ENCODE results near the gene RMC1.

Gene RMC1

GRCh38 chr18:23542461-23542860 lies 39.1 kb downstream of the RMC1 start:
- TF ChIP-seq, protein P1, sequence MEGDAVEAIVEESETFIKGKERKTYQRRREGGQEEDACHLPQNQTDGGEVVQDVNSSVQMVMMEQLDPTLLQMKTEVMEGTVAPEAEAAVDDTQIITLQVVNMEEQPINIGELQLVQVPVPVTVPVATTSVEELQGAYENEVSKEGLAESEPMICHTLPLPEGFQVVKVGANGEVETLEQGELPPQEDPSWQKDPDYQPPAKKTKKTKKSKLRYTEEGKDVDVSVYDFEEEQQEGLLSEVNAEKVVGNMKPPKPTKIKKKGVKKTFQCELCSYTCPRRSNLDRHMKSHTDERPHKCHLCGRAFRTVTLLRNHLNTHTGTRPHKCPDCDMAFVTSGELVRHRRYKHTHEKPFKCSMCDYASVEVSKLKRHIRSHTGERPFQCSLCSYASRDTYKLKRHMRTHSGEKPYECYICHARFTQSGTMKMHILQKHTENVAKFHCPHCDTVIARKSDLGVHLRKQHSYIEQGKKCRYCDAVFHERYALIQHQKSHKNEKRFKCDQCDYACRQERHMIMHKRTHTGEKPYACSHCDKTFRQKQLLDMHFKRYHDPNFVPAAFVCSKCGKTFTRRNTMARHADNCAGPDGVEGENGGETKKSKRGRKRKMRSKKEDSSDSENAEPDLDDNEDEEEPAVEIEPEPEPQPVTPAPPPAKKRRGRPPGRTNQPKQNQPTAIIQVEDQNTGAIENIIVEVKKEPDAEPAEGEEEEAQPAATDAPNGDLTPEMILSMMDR (IDR thresholded peaks at IDR 0.05; ENCODE audit: low read length): no peak
- TF ChIP-seq EZH2 (optimal IDR thresholded peaks at IDR 0.05; ENCODE audit: low read depth, low read length) (no peak), EZH2phosphoT487 (IDR thresholded peaks at IDR 0.05; ENCODE audit: low read length) (no peak)
- Histone ChIP-seq H3K27ac (ENCODE audit: low read length) (no peak overlapping the region), H3F3A (ENCODE audit: insufficient read depth, low read length) (peaks cover 29% of the 10 kb centered on the region), H3K79me2 (ENCODE audit: low read length) (no peaks in the 10 kb centered on the region), H3K27me3 (replicated peaks; ENCODE audit: insufficient read depth, low read length) (no peaks in the 10 kb centered on the region), H3K9ac (ENCODE audit: low read length) (no peak overlapping the region), H2AFZ (ENCODE audit: low read length) (no peak overlapping the region), H3K9me2 (replicated peaks; ENCODE audit: insufficient read depth, low read length) (no peaks in the 10 kb centered on the region), H3K36me3 (replicated peaks; ENCODE audit: insufficient read depth, low read length) (peaks cover 11% of the 10 kb centered on the region), H3K4me2 (ENCODE audit: low read depth, low read length) (no peak overlapping the region), H3K9me3 (replicated peaks; ENCODE audit: insufficient read depth, low read length) (no peaks in the 10 kb centered on the region), H3K4me1 (ENCODE audit: low read length) (peaks cover 37% of the 10 kb centered on the region), H4K20me1 (ENCODE audit: insufficient read depth, low read length) (no peaks in the 10 kb centered on the region), H3K4me3 (ENCODE audit: low read length) (no peak overlapping the region)
- no peak for DNase-seq

DNA sequence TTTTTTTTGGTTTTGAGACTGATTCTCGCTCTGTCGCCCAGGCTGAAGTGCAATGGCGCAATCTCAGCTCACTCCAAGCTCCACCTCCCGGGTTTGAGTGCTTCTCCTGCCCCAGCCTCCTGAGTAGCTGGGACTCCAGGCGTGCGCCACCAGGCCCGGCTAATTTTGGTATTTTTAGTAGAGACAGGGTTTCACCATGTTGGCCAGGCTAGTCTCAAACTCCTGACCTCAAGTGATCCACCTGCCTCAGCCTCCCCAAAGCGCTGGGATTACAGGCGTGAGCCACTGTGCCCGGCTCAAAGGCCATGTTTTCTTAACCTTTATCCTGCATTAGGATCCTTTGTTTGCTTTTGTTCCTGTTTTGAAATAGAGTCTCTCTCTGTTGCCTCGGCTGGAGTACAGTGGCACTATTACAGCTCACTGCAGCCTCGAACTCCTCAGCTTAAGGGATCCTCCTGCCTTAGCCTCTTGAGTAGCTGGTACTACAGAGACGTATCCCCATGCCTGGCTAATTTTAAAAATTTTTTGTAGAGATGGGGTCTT lies 42.0 kb downstream of the RMC1 start:
- no peak for TF ChIP-seq EZH2phosphoT487 (IDR thresholded peaks at IDR 0.05; ENCODE audit: low read length)
- no peak for TF ChIP-seq EZH2 (optimal IDR thresholded peaks at IDR 0.05; ENCODE audit: low read depth, low read length)
- TF ChIP-seq, protein P1 (IDR thresholded peaks at IDR 0.05; ENCODE audit: low read length): no peak
- Histone ChIP-seq H4K20me1 (ENCODE audit: insufficient read depth, low read length) (no peaks in the 10 kb centered on the region), H3K4me2 (ENCODE audit: low read depth, low read length) (no peak overlapping the region), H3F3A (ENCODE audit: insufficient read depth, low read length) (peaks cover 28% of the 10 kb centered on the region), H3K9ac (ENCODE audit: low read length) (no peak overlapping the region), H3K4me3 (ENCODE audit: low read length) (no peak overlapping the region), H3K4me1 (ENCODE audit: low read length) (peaks cover 25% of the 10 kb centered on the region), H3K79me2 (ENCODE audit: low read length) (no peaks in the 10 kb centered on the region), H3K36me3 (replicated peaks; ENCODE audit: insufficient read depth, low read length) (no peaks in the 10 kb centered on the region; the same call in none of the 2 replicates), H3K27me3 (replicated peaks; ENCODE audit: insufficient read depth, low read length) (no peaks in the 10 kb centered on the region), H3K9me3 (replicated peaks; ENCODE audit: insufficient read depth, low read length) (no peaks in the 10 kb centered on the region), H2AFZ (ENCODE audit: low read length) (no peak overlapping the region), H3K27ac (ENCODE audit: low read length) (no peak overlapping the region), H3K9me2 (replicated peaks; ENCODE audit: insufficient read depth, low read length) (no peaks in the 10 kb centered on the region)
- no peak for DNase-seq

DNA sequence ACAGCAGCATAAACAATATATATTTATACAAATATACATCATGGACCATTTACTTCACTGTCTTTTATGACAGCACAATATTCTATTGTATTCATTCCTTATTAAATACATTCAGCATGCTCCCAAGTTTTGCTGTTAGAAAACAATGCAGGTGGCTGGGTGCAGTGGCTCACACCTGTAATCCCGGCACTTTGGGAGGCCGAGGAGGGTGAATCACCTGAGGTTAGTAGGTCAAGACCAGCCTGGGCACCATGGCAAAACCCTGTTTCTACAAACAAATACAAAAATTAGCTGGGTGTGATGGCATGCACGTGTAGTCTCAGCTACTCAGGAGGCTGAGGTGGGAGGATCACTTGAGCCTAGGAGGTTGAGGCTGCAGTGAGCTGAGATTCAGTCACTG lies 44.0 kb downstream of the RMC1 start:
- Histone ChIP-seq H3K4me3 (ENCODE audit: low read length) (no peak overlapping the region), H3K4me2 (ENCODE audit: low read depth, low read length) (no peak overlapping the region), H3K9me2 (replicated peaks; ENCODE audit: insufficient read depth, low read length) (no peaks in the 10 kb centered on the region), H4K20me1 (ENCODE audit: insufficient read depth, low read length) (no peaks in the 10 kb centered on the region), H3K27me3 (replicated peaks; ENCODE audit: insufficient read depth, low read length) (no peaks in the 10 kb centered on the region), H3K9me3 (replicated peaks; ENCODE audit: insufficient read depth, low read length) (no peaks in the 10 kb centered on the region), H3K9ac (ENCODE audit: low read length) (no peak overlapping the region), H3K36me3 (replicated peaks; ENCODE audit: insufficient read depth, low read length) (no peaks in the 10 kb centered on the region; the same call in none of the 2 replicates), H3K4me1 (ENCODE audit: low read length) (peaks cover 6% of the 10 kb centered on the region), H3K79me2 (ENCODE audit: low read length) (no peaks in the 10 kb centered on the region), H3F3A (ENCODE audit: insufficient read depth, low read length) (peaks cover 8% of the 10 kb centered on the region), H3K27ac (ENCODE audit: low read length) (no peak overlapping the region), H2AFZ (ENCODE audit: low read length) (no peak overlapping the region)
- no peak for TF ChIP-seq EZH2 (optimal IDR thresholded peaks at IDR 0.05; ENCODE audit: low read depth, low read length)
- TF ChIP-seq, protein P1 (IDR thresholded peaks at IDR 0.05; ENCODE audit: low read length): no peak
- TF ChIP-seq EZH2phosphoT487 (IDR thresholded peaks at IDR 0.05; ENCODE audit: low read length): no peak
- no peak for DNase-seq

Data from MM.1S (cell line).